CD4-positive, alpha-beta T cell treated with Interleukin-6 for 4 hours (primary cell): Measurements from ENCODE around the gene NEO1.
A peak's percentile ranks its signal among the peaks of the same experiment; 100 is the strongest.

Experiments used
- DNase-seq: peaks from one replicate; pipeline ENCODE4 v3.0.0-alpha.2; 2020; ENCODE audit warnings: mixed read lengths

Gene NEO1

DNA sequence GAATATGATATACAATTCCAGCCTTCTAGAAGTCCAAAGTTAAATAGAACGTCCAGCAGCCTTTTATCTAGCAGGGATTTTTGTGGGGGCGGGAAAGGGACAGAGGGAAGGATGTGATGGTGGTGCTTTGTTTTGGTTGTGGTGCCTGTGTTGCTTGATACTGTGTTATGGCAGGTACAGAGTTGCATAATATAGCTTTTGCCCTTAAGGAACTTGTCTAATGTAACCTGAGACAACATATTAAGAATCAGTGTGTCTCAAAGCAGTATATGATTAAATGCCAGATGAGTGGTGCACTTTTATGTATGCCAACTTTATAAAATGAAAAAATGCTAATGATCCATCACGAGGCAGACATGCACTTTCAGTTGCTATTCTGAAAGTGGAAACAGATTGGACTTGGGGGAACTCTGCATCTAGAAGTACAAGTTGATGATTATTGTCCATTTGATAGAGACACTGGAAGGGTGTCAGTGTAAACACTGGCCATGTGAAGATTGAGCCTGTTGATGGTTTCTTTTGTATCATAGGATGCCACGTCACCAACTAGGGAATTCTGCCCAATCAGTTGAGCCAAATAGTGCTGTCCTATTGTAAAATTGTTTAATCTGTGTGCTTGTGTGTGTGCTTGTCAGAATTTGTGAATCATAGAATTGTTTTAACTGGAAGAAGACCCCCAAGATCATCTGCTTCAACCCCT lies 23.0 kb downstream of the NEO1 start:
- no peak for DNase-seq

- no peak for DNase-seq
Observed at GRCh38 chr15:73078291-73078690, 26.0 kb downstream of the NEO1 start.

GRCh38 chr15:73078722-73079121 lies 26.5 kb downstream of the NEO1 start:
- DNase-seq = no peak

- DNase-seq = no peak
Observed at GRCh38 chr15:73079565-73079964, 27.3 kb downstream of the NEO1 start.

DNA sequence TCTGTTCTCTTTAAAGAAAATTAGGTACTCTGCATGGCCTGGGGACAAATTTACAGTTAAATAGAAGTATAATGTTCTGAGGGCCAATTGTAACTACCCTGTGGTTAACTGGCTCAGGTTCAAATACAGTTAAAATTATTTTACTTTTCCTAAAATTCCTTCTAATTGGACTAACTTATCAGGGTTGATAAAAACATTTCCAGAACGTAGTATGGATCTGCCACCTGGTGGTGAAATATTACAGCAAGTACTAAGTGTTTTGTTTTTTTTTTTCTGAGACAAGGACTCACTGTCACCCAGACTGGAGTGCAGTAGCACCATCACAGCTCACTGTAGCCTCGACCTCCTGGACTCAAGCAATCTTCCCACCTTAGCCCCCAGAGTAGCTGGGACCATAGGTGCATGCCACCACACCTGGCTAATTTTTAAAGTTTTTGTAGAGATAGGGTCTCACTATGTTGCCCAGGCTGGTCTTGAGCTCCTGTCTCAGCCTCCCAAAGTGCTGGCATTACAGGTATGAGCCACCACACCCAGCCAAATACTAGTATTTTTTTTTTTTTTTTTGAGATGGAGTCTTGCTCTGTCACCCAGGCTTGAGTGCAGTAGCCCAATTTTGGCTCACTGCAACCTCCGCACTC lies 29.2 kb downstream of the NEO1 start:
- peak; percentile 33 for DNase-seq

- no peak for DNase-seq
Observed at GRCh38 chr15:73082812-73083211, 30.5 kb downstream of the NEO1 start.

GRCh38 chr15:73087098-73087497 lies 34.8 kb downstream of the NEO1 start:
- DNase-seq = no peak

- no peak for DNase-seq
Observed at GRCh38 chr15:73105064-73105463, 52.8 kb downstream of the NEO1 start.

DNA sequence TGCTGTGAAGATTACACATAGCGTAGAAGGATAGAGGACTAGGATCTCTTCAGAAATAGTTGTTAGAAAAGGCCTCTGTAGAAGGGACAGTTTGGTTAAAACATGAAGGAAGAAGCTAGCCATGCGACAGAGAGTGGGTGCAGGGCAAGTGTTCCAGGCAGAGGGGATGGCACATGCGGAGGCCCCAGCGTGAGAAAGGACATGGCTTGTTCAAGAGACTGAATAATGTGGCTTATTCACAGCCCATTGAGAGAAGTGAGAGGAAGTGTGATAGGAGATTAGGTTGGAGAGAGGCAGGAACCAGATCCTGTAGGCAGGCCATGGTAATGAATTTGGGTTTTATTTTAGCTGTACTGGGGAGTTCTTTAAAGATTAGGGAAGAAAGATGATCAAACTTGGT lies 56.4 kb downstream of the NEO1 start:
- DNase-seq = no peak

DNA sequence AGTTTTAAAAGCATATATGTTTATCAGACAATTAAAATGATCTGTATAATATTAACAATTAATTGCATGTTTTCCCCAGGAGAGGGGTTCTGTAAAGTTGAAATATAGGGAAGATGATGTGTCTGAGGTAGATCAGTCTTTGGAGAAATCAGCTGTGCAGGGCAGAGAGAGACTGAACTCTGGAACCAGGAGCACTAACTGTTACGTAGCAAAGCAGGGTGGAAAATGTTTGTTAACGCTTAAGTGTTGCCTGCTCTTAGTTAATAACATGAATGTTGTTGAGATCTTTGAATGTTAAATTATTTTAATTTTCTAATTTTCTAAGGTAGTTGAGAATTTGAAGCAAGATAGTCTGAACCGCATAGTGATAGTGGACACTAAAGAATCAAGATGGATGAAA lies 57.5 kb downstream of the NEO1 start:
- DNase-seq = no peak

GRCh38 chr15:73110201-73110600 lies 57.9 kb downstream of the NEO1 start:
- DNase-seq = no peak

DNA sequence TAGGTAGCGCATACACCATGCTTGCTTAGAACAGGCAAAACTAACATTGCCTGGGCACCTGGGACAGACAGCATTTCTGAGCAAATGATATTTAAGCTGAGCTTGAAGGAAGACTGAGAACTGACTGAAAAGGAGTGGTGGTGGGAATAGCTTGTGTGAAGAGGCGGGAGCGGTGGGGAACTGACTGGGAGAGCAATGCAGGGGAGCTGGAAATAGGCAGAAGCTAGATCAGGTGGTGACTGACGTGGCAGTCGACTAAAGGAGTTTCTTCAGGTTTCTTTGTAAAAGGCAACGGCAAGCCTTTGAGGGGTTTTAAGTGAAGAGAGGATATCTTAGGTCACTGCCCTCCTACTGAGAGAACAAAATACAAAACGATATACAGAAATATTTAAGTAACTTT lies 61.8 kb downstream of the NEO1 start:
- no peak for DNase-seq

GRCh38 chr15:73116164-73116563 lies 63.9 kb downstream of the NEO1 start:
- no peak for DNase-seq

DNA sequence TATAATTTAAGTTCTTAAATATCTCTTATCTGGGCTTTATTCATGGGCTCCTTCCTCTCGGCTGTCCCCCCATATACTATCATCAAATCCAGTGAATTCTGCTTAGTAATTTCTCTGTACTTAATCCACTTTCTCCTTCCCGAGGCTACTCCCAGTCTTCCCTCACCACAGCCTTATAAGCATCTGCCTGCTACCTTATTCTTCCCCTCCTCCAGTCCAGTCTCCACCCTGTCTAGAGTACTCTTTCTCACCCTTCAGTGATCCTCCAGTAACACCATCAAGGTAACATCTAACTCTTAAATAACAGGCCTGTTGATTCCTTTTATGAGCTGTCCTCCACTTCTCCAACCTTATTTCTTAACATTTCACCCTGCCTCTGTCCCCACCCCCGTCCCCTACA lies 65.8 kb downstream of the NEO1 start:
- DNase-seq = no peak

- no peak for DNase-seq
Observed at GRCh38 chr15:73119478-73119877, 67.2 kb downstream of the NEO1 start.

DNA sequence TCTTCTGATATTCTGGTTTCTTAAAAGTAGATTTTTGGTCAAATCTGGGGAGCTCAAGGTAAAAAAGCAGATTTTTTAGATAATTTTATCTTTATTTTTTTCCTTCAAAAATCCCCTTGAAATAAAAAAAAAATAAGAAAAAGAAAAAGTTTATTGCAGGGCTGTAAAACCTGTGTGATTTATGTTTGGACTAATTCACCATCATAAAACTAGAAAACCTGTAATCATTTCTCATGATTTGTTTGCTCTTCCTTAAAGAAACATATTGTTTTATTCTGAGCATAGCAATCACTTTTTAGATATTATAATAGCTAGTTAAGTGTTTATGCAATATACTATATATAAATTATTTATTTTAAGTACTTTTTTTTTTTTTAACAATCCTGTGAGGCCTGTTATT lies 68.0 kb downstream of the NEO1 start:
- no peak for DNase-seq

GRCh38 chr15:73125219-73125618 lies 73.0 kb downstream of the NEO1 start:
- DNase-seq = no peak

DNA sequence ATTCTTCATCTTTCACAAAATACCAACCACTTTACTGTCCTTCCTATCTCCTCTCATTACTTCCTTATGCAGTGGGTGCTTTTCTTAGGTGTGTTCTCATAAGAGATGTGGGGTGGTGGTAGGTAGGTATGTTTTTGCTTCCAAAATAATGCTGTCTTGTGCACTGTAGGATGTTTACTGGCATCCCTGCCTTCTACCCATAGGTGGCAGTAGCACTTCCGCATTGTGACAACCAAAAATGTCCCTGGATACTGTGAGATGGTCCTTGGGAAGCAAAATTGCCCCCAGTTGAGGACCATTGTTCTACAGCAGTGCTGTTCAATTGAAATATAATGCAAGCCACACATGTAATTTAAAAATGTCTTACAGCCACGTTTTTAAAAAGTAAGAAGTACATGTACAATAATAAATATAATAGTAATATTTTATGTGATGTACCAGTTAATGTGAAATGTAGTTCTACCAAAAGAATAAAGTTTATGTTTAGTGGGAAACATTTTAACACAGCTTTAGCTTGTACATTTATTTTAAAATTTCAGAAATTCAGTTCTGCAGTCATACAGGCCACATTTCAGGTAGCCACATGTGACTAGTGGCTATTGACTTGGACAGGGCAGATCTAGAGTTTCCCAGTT lies 75.2 kb downstream of the NEO1 start:
- peak; percentile 4 for DNase-seq

GRCh38 chr15:73130830-73131229 lies 78.6 kb downstream of the NEO1 start:
- DNase-seq = no peak

DNA sequence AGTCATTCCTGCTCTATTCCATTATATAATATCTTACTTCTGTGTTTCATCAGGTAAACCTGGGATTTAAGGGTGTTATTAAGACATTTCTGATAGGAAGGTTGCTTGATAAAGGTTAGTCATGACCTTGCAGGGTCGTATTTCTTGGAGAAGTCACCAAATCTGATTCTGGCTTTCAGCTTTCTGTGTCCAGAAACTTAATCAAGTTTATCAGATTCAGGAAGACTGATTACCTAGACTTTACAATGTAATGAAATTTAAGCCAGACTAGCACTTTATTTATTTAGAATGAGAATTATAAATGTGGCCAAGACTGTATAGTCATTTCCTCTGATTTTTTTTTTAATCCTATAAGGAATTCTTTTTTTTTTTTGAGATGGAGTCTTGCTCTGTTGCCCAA lies 81.9 kb downstream of the NEO1 start:
- DNase-seq = no peak

DNA sequence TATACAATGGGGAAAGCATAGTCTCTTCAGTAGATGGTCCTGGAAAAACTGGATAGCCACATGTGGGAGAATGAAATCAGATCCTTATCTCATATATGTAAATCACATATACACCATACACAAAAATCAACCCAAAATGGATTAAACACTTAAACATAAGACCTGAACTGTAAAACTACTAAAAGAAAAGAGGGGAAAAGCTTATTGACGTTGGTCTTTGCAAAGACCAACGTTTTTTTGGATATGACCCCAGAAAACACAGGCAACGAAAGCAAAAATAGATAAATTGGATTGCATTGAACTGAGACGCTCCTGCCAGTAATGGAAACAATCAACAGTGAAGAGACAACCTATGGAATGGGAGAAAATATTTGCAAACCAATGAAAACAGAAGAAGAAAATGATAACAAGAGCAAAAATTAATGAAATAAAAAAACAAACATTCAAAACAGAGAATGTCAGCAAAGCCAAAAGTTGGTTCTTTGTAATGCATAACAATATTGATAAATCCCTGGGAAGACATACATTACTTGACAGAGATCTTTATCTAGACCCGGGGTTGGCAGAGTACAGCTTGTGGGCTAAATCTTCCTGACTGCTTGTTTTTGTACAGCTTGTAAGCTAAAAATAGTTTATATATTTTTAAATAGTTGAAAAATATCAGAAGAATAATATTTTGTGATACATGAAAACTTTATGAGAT lies 86.9 kb downstream of the NEO1 start:
- no peak for DNase-seq

GRCh38 chr15:73139744-73140553 lies 87.7 kb downstream of the NEO1 start:
- no peak for DNase-seq
